Neutrophil (primary cell): ENCODE results near the gene USP34.

Experiments
- H3K27ac ChIP-seq: fragments of 200-600 bp; sonication (generic); 2 replicates; pipeline ENCODE4 v1.5.1; 2016; ENCODE audit warnings: mild to moderate bottlenecking, moderate library complexity
- H3K27me3 ChIP-seq: fragments of 200-600 bp; sonication (generic); 2 replicates; pipeline ENCODE4 v1.6.0; 2016; ENCODE audit warnings: mild to moderate bottlenecking
- H3K36me3 ChIP-seq: fragments of 200-600 bp; sonication (generic); 2 replicates; pipeline ENCODE4 v1.5.1; 2017
- H3K4me1 ChIP-seq, 2 experiments: fragments of 200-600 bp in 1 of 2; sonication (generic) in 1 of 2; 1 replicate in 1 of 2; 2 replicates in 1 of 2; pipeline versions ENCODE4 v1.5.1 to v1.6.1; 2013 to 2016; ENCODE audit warnings: low read depth in 1 of 2, low read length in 1 of 2, mild to moderate bottlenecking in 1 of 2, moderate library complexity in 1 of 2; ENCODE audit not compliant: control insufficient read depth in 1 of 2, insufficient read depth in 1 of 2
- H3K4me3 ChIP-seq, 2 experiments: fragments of 200-600 bp in 1 of 2; sonication (generic) in 1 of 2; 1 replicate in 1 of 2; 2 replicates in 1 of 2; pipeline ENCODE4 v1.5.1; 2013 to 2016; ENCODE audit warnings: low read depth in 1 of 2, low read length in 1 of 2, mild to moderate bottlenecking in 1 of 2, moderate library complexity in 1 of 2
- H3K9me3 ChIP-seq: fragments of 200-600 bp; sonication (generic); 2 replicates; pipeline ENCODE4 v1.5.1; 2016
- CTCF ChIP-seq: fragments of 200-600 bp; sonication (generic); IDR thresholded peaks from 2 replicates; pipeline ENCODE4 v1.5.1; 2016; ENCODE audit warnings: antibody characterized with exemption

USP34 gene

DNA sequence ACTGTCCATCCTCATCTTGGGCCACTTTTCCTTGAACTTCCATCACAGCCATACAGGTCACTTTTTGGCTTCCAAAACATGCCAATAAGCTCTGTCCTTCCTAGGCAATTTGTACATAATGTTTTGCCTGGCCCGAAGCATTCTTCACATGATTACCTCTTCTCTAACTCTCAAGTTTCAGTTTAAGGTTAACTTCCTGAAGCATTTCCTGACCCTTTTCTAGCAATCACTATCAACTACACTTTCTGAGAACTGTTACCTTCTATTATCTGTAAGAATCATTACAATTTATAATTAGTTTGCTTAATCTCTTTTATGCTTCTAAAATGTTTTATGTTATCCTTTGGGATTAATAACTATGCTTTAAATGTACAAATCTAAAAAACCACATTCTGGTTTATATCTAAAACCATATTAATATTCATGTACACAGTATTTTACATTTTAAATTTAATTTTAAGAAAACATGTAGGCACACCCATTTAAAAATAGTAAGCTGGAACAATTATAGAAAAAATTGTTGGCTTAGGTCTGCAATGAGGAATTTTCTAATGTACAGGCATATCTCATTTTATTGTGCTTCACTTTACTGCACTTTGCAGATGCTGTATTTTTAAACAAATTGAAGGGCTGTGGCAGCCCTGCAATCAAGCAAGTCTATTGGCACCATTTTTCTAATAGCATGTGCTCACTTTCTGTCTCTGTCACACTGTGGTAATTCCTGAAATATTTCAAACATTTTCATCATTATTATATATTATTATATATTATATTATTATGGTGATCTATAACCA lies 232.5 kb downstream of the USP34 start:
- TF ChIP-seq CTCF, result no peak
- H3K4me3 ChIP-seq, result no peak overlapping the region
- H3K9me3 ChIP-seq, result no peaks in the 10 kb centered on the region
- no peak overlapping the region for H3K27ac ChIP-seq
- peaks cover 69% of the 10 kb centered on the region for H3K36me3 ChIP-seq
- no peaks in the 10 kb centered on the region for H3K27me3 ChIP-seq
- H3K4me1 ChIP-seq, result no peaks in the 10 kb centered on the region

- no peaks in the 10 kb centered on the region for H3K9me3 ChIP-seq
- no peaks in the 10 kb centered on the region for H3K27me3 ChIP-seq
- no peak overlapping the region for H3K4me3 ChIP-seq
- no peak overlapping the region for H3K27ac ChIP-seq
- H3K4me1 ChIP-seq, result no peaks in the 10 kb centered on the region
- no peak for TF ChIP-seq CTCF
- peaks cover 64% of the 10 kb centered on the region for H3K36me3 ChIP-seq
Measured at GRCh38 chr2:61235716-61236115, 235.2 kb downstream of the USP34 start.

- Histone ChIP-seq H3K9me3 (no peaks in the 10 kb centered on the region), H3K4me1 (no peaks in the 10 kb centered on the region), H3K27ac (no peak overlapping the region), H3K4me3 (no peak overlapping the region), H3K36me3 (peaks cover 64% of the 10 kb centered on the region), H3K27me3 (no peaks in the 10 kb centered on the region)
- no peak for TF ChIP-seq CTCF
Measured at GRCh38 chr2:61233581-61233980, 237.3 kb downstream of the USP34 start.

DNA sequence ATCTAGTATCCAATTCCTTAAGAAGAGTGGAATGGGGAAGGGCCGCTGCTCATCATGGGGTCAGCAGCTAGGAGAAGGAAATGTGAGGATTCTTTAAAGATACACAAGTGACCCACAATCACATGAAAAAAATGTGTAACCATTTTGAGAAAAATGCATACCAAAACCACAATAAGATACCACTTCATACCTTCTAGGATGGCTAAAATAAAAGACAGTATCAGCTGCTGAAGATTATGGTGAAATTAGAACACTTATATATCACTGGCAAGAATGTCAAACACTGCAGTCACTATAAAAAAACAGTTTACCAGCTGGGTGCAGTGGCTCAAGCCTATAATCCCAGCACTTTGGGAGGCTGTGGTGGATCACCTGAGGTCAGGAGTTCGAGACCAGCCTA lies 241.0 kb downstream of the USP34 start:
- H3K27me3 ChIP-seq, result no peaks in the 10 kb centered on the region
- H3K4me1 ChIP-seq, result no peaks in the 10 kb centered on the region
- no peaks in the 10 kb centered on the region for H3K9me3 ChIP-seq
- TF ChIP-seq CTCF, result no peak
- H3K4me3 ChIP-seq, result no peak overlapping the region
- H3K36me3 ChIP-seq, result peaks cover 82% of the 10 kb centered on the region
- H3K27ac ChIP-seq, result no peak overlapping the region

- Histone ChIP-seq H3K9me3 (no peaks in the 10 kb centered on the region), H3K27me3 (no peaks in the 10 kb centered on the region), H3K4me3 (no peak overlapping the region), H3K4me1 (no peaks in the 10 kb centered on the region), H3K27ac (no peak overlapping the region), H3K36me3 (peaks cover 83% of the 10 kb centered on the region)
- TF ChIP-seq CTCF, result no peak
Measured at GRCh38 chr2:61222567-61222966, 248.3 kb downstream of the USP34 start.
